ENCODE measurements around the gene SLC13A4.

GRCh38 chr7:135716677-135717238 is 11.2 kb downstream of the SLC13A4 start:
- no peak for TF ChIP-seq CTCF (IDR thresholded peaks at IDR 0.05; ENCODE audit: borderline replicate concordance, extremely low read depth, low read length, poor library complexity, severe bottlenecking)
- TF ChIP-seq EZH2 (IDR thresholded peaks at IDR 0.05; ENCODE audit: borderline replicate concordance, low read depth, low read length, severe bottlenecking): no peak

All from DND-41 (cell line).